HEK293T (cell line): ENCODE results near the gene TSPAN5.

Experiments used
- CTCF ChIA-PET: fragments of 350-600 bp; formaldehyde crosslinking; extraction: SDS; loops from one replicate; lab custom pipeline; 2021; ENCODE audit warnings: antibody characterized with exemption, inconsistent platforms; lab: Yijun Ruan, JAX
- POLR2A ChIA-PET: fragments of 350-600 bp; formaldehyde crosslinking; extraction: SDS; loops from one replicate; lab custom pipeline; 2020; ENCODE audit warnings: antibody characterized with exemption, inconsistent platforms; lab: Yijun Ruan, JAX
- DNase-seq: peaks from one replicate; pipeline ENCODE4 v3.0.0; 2012; ENCODE audit warnings: mixed read lengths; ENCODE audit errors: extremely low spot score
- ARNT ChIP-seq: fragments of 450-650 bp; IDR thresholded peaks from 2 replicates; pipeline ENCODE4 v1.6.1; 2017; ENCODE audit warnings: mild to moderate bottlenecking
- BHLHE40 ChIP-seq: fragments of 450-650 bp; IDR thresholded peaks from 2 replicates; pipeline ENCODE4 v1.6.1; 2016; ENCODE audit warnings: mild to moderate bottlenecking, moderate library complexity, borderline replicate concordance
- CTBP1 ChIP-seq: fragments of 450-650 bp; IDR thresholded peaks from 2 replicates; pipeline ENCODE4 v1.6.1; 2016; ENCODE audit warnings: borderline replicate concordance
- ELF4 ChIP-seq: fragments of 450-650 bp; IDR thresholded peaks from 2 replicates; pipeline ENCODE4 v1.6.1; 2017; ENCODE audit warnings: antibody characterized with exemption
- FOXA1 ChIP-seq: fragments of 450-650 bp; IDR thresholded peaks from 2 replicates; pipeline ENCODE4 v1.6.1; 2016; ENCODE audit warnings: mild to moderate bottlenecking
- FOXK2 ChIP-seq: fragments of 450-650 bp; IDR thresholded peaks from 2 replicates; pipeline ENCODE4 v1.6.1; 2016; ENCODE audit warnings: mild to moderate bottlenecking
- FOXM1 ChIP-seq: fragments of 450-650 bp; IDR thresholded peaks from 2 replicates; pipeline ENCODE4 v1.6.1; 2017; ENCODE audit warnings: mild to moderate bottlenecking, borderline replicate concordance
- HDGF ChIP-seq: fragments of 450-650 bp; IDR thresholded peaks from 2 replicates; pipeline ENCODE4 v1.6.1; 2017; ENCODE audit warnings: antibody characterized with exemption, borderline replicate concordance
- L3MBTL2 ChIP-seq: fragments of 450-650 bp; conservative IDR thresholded peaks from 2 replicates; pipeline ENCODE4 v1.6.1; 2016; ENCODE audit warnings: mild to moderate bottlenecking
- LEF1 ChIP-seq: fragments of 450-650 bp; IDR thresholded peaks from 2 replicates; pipeline ENCODE4 v1.6.1; 2017; ENCODE audit warnings: mild to moderate bottlenecking, borderline replicate concordance
- NFRKB ChIP-seq: fragments of 450-650 bp; IDR thresholded peaks from 2 replicates; pipeline ENCODE4 v1.6.1; 2016; ENCODE audit warnings: mild to moderate bottlenecking, moderate library complexity
- SP1 ChIP-seq: fragments of 450-650 bp; IDR thresholded peaks from 2 replicates; pipeline ENCODE4 v1.6.1; 2017
- SUZ12 ChIP-seq: fragments of 450-650 bp; IDR thresholded peaks from 2 replicates; pipeline ENCODE4 v1.6.1; 2016; ENCODE audit warnings: mild to moderate bottlenecking
- TARDBP ChIP-seq: fragments of 450-650 bp; IDR thresholded peaks from 2 replicates; pipeline ENCODE4 v1.6.1; 2016
- ZNF384 ChIP-seq: fragments of 450-650 bp; IDR thresholded peaks from 2 replicates; pipeline ENCODE4 v1.6.1; 2016
- TF ChIP-seq, protein P1 (sequence below): fragments of 450-650 bp; IDR thresholded peaks from 2 replicates; pipeline ENCODE4 v1.6.1; 2016

TSPAN5 gene

GRCh38 chr4:98630737-98631454 is 27.5 kb downstream of the TSPAN5 start:
- POLR2A ChIA-PET: no interaction called here
- TF ChIP-seq FOXK2 (no peak), TARDBP (no peak), SP1 (no peak), CTBP1 (no peak), HDGF (no peak), ARNT (no peak), ELF4 (no peak), FOXM1 (no peak), ZNF384 (no peak), NFRKB (no peak), SUZ12 (no peak), L3MBTL2 (no peak), BHLHE40 (no peak)
- TF ChIP-seq, protein P1, sequence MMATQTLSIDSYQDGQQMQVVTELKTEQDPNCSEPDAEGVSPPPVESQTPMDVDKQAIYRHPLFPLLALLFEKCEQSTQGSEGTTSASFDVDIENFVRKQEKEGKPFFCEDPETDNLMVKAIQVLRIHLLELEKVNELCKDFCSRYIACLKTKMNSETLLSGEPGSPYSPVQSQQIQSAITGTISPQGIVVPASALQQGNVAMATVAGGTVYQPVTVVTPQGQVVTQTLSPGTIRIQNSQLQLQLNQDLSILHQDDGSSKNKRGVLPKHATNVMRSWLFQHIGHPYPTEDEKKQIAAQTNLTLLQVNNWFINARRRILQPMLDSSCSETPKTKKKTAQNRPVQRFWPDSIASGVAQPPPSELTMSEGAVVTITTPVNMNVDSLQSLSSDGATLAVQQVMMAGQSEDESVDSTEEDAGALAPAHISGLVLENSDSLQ: no peak
- no peak for DNase-seq
- CTCF ChIA-PET: interaction anchor here (0.6 to 1.3 kb wide), 3 partner anchors 10 to 1622 kb away, joined by 3 to 5 read pairs (median 3); no protein-coding TSS in a partner anchor

GRCh38 chr4:98627531-98628257 is 30.7 kb downstream of the TSPAN5 start:
- ChIA-PET CTCF (no interaction called here), POLR2A (no interaction called here)
- TF ChIP-seq SUZ12: no peak
- TF ChIP-seq ARNT: no peak
- no peak for TF ChIP-seq SP1
- no peak for TF ChIP-seq LEF1
- no peak for TF ChIP-seq ELF4
- TF ChIP-seq CTBP1: no peak
- TF ChIP-seq TARDBP: no peak
- TF ChIP-seq, protein P1: no peak
- TF ChIP-seq FOXA1: no peak
- TF ChIP-seq FOXM1: no peak
- no peak for TF ChIP-seq FOXK2
- TF ChIP-seq ZNF384: no peak
- TF ChIP-seq NFRKB: no peak
- TF ChIP-seq BHLHE40: no peak
- TF ChIP-seq HDGF: no peak
- DNase-seq: no peak

GRCh38 chr4:98626350-98626749 is 32.1 kb downstream of the TSPAN5 start:
- CTCF ChIA-PET: interaction anchor here (0.6 kb wide), 1 partner anchor 731 kb away, joined by 3 read pairs; no protein-coding TSS in a partner anchor
- no peak for DNase-seq
- POLR2A ChIA-PET: no interaction called here
- TF ChIP-seq, protein P1: no peak
- TF ChIP-seq L3MBTL2: no peak
- no peak for TF ChIP-seq LEF1
- TF ChIP-seq HDGF: no peak
- TF ChIP-seq FOXA1: no peak
- no peak for TF ChIP-seq CTBP1
- no peak for TF ChIP-seq SUZ12
- no peak for TF ChIP-seq NFRKB
- TF ChIP-seq FOXK2: no peak
- no peak for TF ChIP-seq FOXM1
- no peak for TF ChIP-seq BHLHE40
- no peak for TF ChIP-seq ARNT
- no peak for TF ChIP-seq TARDBP
- TF ChIP-seq ELF4: no peak
- TF ChIP-seq SP1: no peak
- TF ChIP-seq ZNF384: no peak

GRCh38 chr4:98625920-98626319 is 32.5 kb downstream of the TSPAN5 start:
- ChIA-PET POLR2A (no interaction called here), CTCF (no interaction called here)
- DNase-seq: no peak
- no peak for TF ChIP-seq FOXM1
- TF ChIP-seq, protein P1: no peak
- no peak for TF ChIP-seq BHLHE40
- no peak for TF ChIP-seq SUZ12
- no peak for TF ChIP-seq FOXA1
- TF ChIP-seq FOXK2: no peak
- TF ChIP-seq ELF4: no peak
- no peak for TF ChIP-seq SP1
- no peak for TF ChIP-seq ARNT
- no peak for TF ChIP-seq CTBP1
- TF ChIP-seq L3MBTL2: no peak
- no peak for TF ChIP-seq NFRKB
- no peak for TF ChIP-seq HDGF
- no peak for TF ChIP-seq TARDBP
- no peak for TF ChIP-seq LEF1

GRCh38 chr4:98625399-98625798 is 33.0 kb downstream of the TSPAN5 start:
- POLR2A ChIA-PET: no interaction called here
- CTCF ChIA-PET: interaction anchor here (0.6 kb wide), 1 partner anchor 130 kb away, joined by 3 read pairs; no protein-coding TSS in a partner anchor
- TF ChIP-seq SUZ12 (no peak), FOXK2 (no peak), NFRKB (no peak), ELF4 (no peak), ARNT (no peak), TARDBP (no peak), SP1 (no peak), HDGF (no peak), FOXM1 (no peak), CTBP1 (no peak), L3MBTL2 (no peak)
- TF ChIP-seq, protein P1: no peak
- DNase-seq: no peak
